H9 (cell line): ENCODE results near the gene PARL. TPM values are rescaled to one million over a fixed set of nuclear protein-coding genes. Genes with fewer than 3 reads are reported as not detected.

Experiments
- DNase-seq: peaks from one replicate; pipeline ENCODE4 v3.0.0-alpha.2; 2017
- H2AFZ ChIP-seq: one replicate; pipeline ENCODE4 v1.6.1; 2013; ENCODE audit warnings: mild to moderate bottlenecking, low read length, control low read depth, moderate library complexity
- H2AK5ac ChIP-seq: 2 replicates; pipeline ENCODE4 v1.6.1; 2013; ENCODE audit warnings: low read length, control low read depth, mixed read lengths; ENCODE audit not compliant: insufficient read length
- H2BK120ac ChIP-seq: one replicate; pipeline ENCODE4 v1.6.1; 2013; ENCODE audit warnings: low read depth, mild to moderate bottlenecking, low read length, control low read depth, inconsistent platforms; ENCODE audit not compliant: poor library complexity, severe bottlenecking
- H2BK12ac ChIP-seq: 2 replicates; pipeline ENCODE4 v1.6.1; 2013; ENCODE audit warnings: low read length, control low read depth, mixed read lengths, low read depth; ENCODE audit not compliant: insufficient read length
- H2BK15ac ChIP-seq: 2 replicates; pipeline ENCODE4 v1.6.1; 2013; ENCODE audit warnings: low read depth, low read length, control low read depth
- H2BK20ac ChIP-seq: one replicate; pipeline ENCODE4 v1.6.1; 2013; ENCODE audit warnings: low read depth, mild to moderate bottlenecking, low read length, control low read depth, inconsistent platforms; ENCODE audit not compliant: poor library complexity, severe bottlenecking
- H2BK5ac ChIP-seq: 2 replicates; pipeline ENCODE4 v1.6.1; 2013; ENCODE audit warnings: low read length, control low read depth, mixed read lengths; ENCODE audit not compliant: insufficient read length
- H3K14ac ChIP-seq: 2 replicates; pipeline ENCODE4 v1.6.1; 2013; ENCODE audit warnings: low read length, control low read depth; ENCODE audit not compliant: insufficient read depth
- H3K18ac ChIP-seq: 2 replicates; pipeline ENCODE4 v1.6.1; 2013; ENCODE audit warnings: low read depth, mild to moderate bottlenecking, mixed read lengths, low read length, control low read depth; ENCODE audit not compliant: insufficient read length
- H3K23ac ChIP-seq: 2 replicates; pipeline ENCODE4 v1.6.1; 2013; ENCODE audit warnings: low read length, control low read depth, mixed read lengths, low read depth; ENCODE audit not compliant: insufficient read length
- H3K23me2 ChIP-seq: 2 replicates; pipeline ENCODE4 v1.6.1; 2013; ENCODE audit warnings: low read depth, mild to moderate bottlenecking, mixed read lengths, low read length, control low read depth; ENCODE audit not compliant: insufficient read length, poor library complexity, severe bottlenecking
- H3K27ac ChIP-seq: 2 replicates; pipeline ENCODE4 v1.5.1; 2013; ENCODE audit warnings: low read length, control low read depth, mixed read lengths, low read depth; ENCODE audit not compliant: insufficient read length
- H3K27me3 ChIP-seq: 2 replicates; pipeline ENCODE4 v1.6.1; 2013; ENCODE audit warnings: low read length, control low read depth, inconsistent platforms; ENCODE audit not compliant: insufficient read depth
- H3K4ac ChIP-seq: 2 replicates; pipeline ENCODE4 v1.6.1; 2013; ENCODE audit warnings: low read depth, mild to moderate bottlenecking, control low read depth, inconsistent platforms, low read length, moderate library complexity
- H3K4me1 ChIP-seq: 2 replicates; pipeline ENCODE4 v1.6.1; 2013; ENCODE audit warnings: low read length, control low read depth, inconsistent platforms; ENCODE audit not compliant: insufficient read depth
- H3K4me2 ChIP-seq: 2 replicates; pipeline ENCODE4 v1.6.1; 2013; ENCODE audit warnings: low read length, control low read depth, mixed read lengths; ENCODE audit not compliant: insufficient read length, insufficient read depth
- H3K56ac ChIP-seq: 2 replicates; pipeline ENCODE4 v1.6.1; 2013; ENCODE audit warnings: low read depth, mild to moderate bottlenecking, mixed read lengths, low read length, control low read depth; ENCODE audit not compliant: insufficient read length
- H3K79me1 ChIP-seq: 2 replicates; pipeline ENCODE4 v1.6.1; 2013; ENCODE audit warnings: low read depth, mild to moderate bottlenecking, moderate library complexity, low read length, control low read depth, inconsistent platforms; ENCODE audit not compliant: insufficient read depth, poor library complexity, severe bottlenecking
- H3K79me2 ChIP-seq: 2 replicates; pipeline ENCODE4 v1.6.1; 2013; ENCODE audit warnings: low read length, control low read depth, inconsistent platforms; ENCODE audit not compliant: insufficient read depth
- H3K9ac ChIP-seq: 2 replicates; pipeline ENCODE4 v1.6.1; 2013; ENCODE audit warnings: low read length, control low read depth, mixed read lengths; ENCODE audit not compliant: insufficient read length; ENCODE audit errors: extremely low read depth
- H3K9me3 ChIP-seq: one replicate; pipeline ENCODE4 v1.6.1; 2013; ENCODE audit warnings: low read depth, low read length, inconsistent platforms; ENCODE audit not compliant: control insufficient read depth
- H3T11ph ChIP-seq: one replicate; pipeline ENCODE4 v1.6.1; 2013; ENCODE audit warnings: mild to moderate bottlenecking, low read length, control low read depth, inconsistent platforms
- H4K20me1 ChIP-seq: one replicate; pipeline ENCODE4 v1.6.1; 2013; ENCODE audit not compliant: control insufficient read depth, insufficient read length, insufficient read depth
- H4K5ac ChIP-seq: 2 replicates; pipeline ENCODE4 v1.6.1; 2013; ENCODE audit warnings: low read depth, mild to moderate bottlenecking, mixed read lengths, low read length, control low read depth; ENCODE audit not compliant: insufficient read length
- H4K8ac ChIP-seq: replicated peaks from 2 replicates; pipeline ENCODE4 v1.6.1; 2013; ENCODE audit warnings: low read length, control low read depth, mixed read lengths, low read depth; ENCODE audit not compliant: insufficient read length
- H4K91ac ChIP-seq: 2 replicates; pipeline ENCODE4 v1.6.1; 2013; ENCODE audit warnings: low read depth, mild to moderate bottlenecking, moderate library complexity, mixed read lengths, low read length, control low read depth; ENCODE audit not compliant: insufficient read length
- H3K27ac Mint-ChIP-seq, 3 experiments: 2 replicates in 2 of 3; 3 replicates in 1 of 3; pipeline ENCODE4 v1.8.0; 2020 to 2021; ENCODE audit warnings: mixed read lengths in 3 of 3, mild to moderate bottlenecking in 1 of 3, moderate library complexity in 1 of 3
- H3K27me3 Mint-ChIP-seq: 2 replicates; pipeline ENCODE4 v1.8.0; 2021; ENCODE audit warnings: low read depth, mild to moderate bottlenecking, moderate library complexity, mixed read lengths
- H3K36me3 Mint-ChIP-seq, 3 experiments: 2 replicates in 2 of 3; 3 replicates in 1 of 3; pipeline ENCODE4 v1.8.0; 2020 to 2021; ENCODE audit warnings: low read depth in 3 of 3, mixed read lengths in 3 of 3; ENCODE audit not compliant: insufficient read depth in 1 of 3
- H3K4me1 Mint-ChIP-seq, 2 experiments: 2 replicates each; pipeline ENCODE4 v1.8.0; 2020; ENCODE audit warnings: mixed read lengths in 2 of 2
- H3K4me3 Mint-ChIP-seq, 2 experiments: 2 replicates in 1 of 2; 3 replicates in 1 of 2; pipeline ENCODE4 v1.8.0; 2020 to 2021; ENCODE audit warnings: mild to moderate bottlenecking in 2 of 2, mixed read lengths in 2 of 2, moderate library complexity in 1 of 2
- H3K9me3 Mint-ChIP-seq, 2 experiments: 2 replicates in 1 of 2; 3 replicates in 1 of 2; pipeline ENCODE4 v1.8.0; 2020; ENCODE audit warnings: mild to moderate bottlenecking in 2 of 2, mixed read lengths in 2 of 2, moderate library complexity in 1 of 2
- CTCF ChIP-seq: fragments of 200-600 bp; sonication (generic); conservative IDR thresholded peaks from 3 replicates; pipeline ENCODE4 v1.8.0; 2021; ENCODE audit warnings: antibody characterized with exemption, mild to moderate bottlenecking
- WGBS: extraction: QIAGEN DNeasy Blood & Tissue Kit; methylation state at CpG from one replicate; pipeline ENCODE4 v1.1.7; 2013; ENCODE audit warnings: missing lambda C conversion rate, low lambda C conversion rate, mixed read lengths; ENCODE audit not compliant: insufficient read length; ENCODE audit errors: extremely low coverage; 5-methylcytosine and 5-hydroxymethylcytosine counted together
- total RNA-seq: library from RNA; stranded (reverse); gene quantifications from 2 replicates; pipeline ENCODE4 v1.2.1, GENCODE V29; 2021

PARL gene
- total RNA-seq, 1 experiment from 2014 or later = 94.5 TPM

- H3K27ac Mint-ChIP-seq = no peak overlapping the region
- Histone ChIP-seq H3K27me3 (no peaks in the 10 kb centered on the region), H2BK5ac (no peak overlapping the region), H2BK12ac (no peak overlapping the region), H4K20me1 (no peaks in the 10 kb centered on the region), H3K9me3 (no peaks in the 10 kb centered on the region), H3T11ph (no peak overlapping the region), H2AFZ (no peak overlapping the region), H4K5ac (no peak overlapping the region), H3K4ac (no peak overlapping the region), H2AK5ac (no peak overlapping the region), H3K4me1 (peaks cover 3% of the 10 kb centered on the region; the same call in 1 of the 2 replicates), H3K23ac (no peak overlapping the region), H2BK120ac (no peak overlapping the region), H3K4me2 (no peak overlapping the region), H3K23me2 (no peaks in the 10 kb centered on the region), H3K56ac (no peak overlapping the region), H3K27ac (no peak overlapping the region), H4K91ac (no peak overlapping the region), H4K8ac (no peak overlapping the region), H3K18ac (no peak overlapping the region), H2BK15ac (no peak overlapping the region), H3K79me1 (no peaks in the 10 kb centered on the region), H3K9ac (no peak overlapping the region), H2BK20ac (no peak overlapping the region), H3K79me2 (no peaks in the 10 kb centered on the region), H3K14ac (no peak overlapping the region)
- H3K36me3 Mint-ChIP-seq = no peaks in the 10 kb centered on the region; a peak in 1 of 7 replicates
- no peak for DNase-seq
- H3K27me3 Mint-ChIP-seq = no peaks in the 10 kb centered on the region; the same call in 1 of the 2 replicates
- peaks cover 4 to 15% of the 10 kb centered on the region in 2 experiments for H3K4me1 Mint-ChIP-seq
- no peaks in the 10 kb centered on the region for H3K9me3 Mint-ChIP-seq
- H3K4me3 Mint-ChIP-seq = no peak overlapping the region
- no CpG with 5 or more reads among the region's 14 CpGs for WGBS
- TF ChIP-seq CTCF = no peak
Observed at GRCh38 chr3:183909030-183909600, 24.4 kb upstream of the PARL start.
